Measurements from ENCODE around the gene SAP30BP. TPM values are rescaled to one million over a fixed set of nuclear protein-coding genes. Genes with fewer than 3 reads are reported as not detected.

The SAP30BP gene
- total and polyA plus RNA-seq, 8 donors = 22.4 to 106 (median 37.7) TPM

DNA sequence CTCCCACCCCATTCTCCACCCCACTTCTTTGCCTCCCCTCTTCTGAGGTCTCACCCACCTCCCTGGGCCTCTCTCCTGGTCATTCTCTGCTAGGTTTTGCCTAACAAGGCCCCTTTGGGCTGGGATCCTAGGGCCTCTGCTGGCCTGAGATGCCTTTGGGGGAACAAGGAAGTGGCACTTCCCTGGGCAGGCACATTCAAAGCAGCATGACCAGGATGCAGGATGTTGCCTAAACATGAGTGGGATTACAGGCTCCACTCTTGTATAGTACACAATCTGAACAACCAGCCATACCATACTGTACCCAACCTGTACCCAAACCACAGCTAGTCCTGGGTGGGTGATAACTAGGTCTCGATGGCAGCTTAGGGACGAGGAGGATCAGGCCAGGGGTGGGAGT, 88.9 kb downstream of the SAP30BP start:
- 95 to 98% methylated on average over 2 of the region's 2 CpGs for WGBS, 2 donors
- intact Hi-C loops (cut with DNase I) = loop anchor here in 1 of 3 donors (5.0 kb wide), 1 partner anchor 71 kb away; no protein-coding TSS in a partner anchor
- DNase-seq = no peak

DNA sequence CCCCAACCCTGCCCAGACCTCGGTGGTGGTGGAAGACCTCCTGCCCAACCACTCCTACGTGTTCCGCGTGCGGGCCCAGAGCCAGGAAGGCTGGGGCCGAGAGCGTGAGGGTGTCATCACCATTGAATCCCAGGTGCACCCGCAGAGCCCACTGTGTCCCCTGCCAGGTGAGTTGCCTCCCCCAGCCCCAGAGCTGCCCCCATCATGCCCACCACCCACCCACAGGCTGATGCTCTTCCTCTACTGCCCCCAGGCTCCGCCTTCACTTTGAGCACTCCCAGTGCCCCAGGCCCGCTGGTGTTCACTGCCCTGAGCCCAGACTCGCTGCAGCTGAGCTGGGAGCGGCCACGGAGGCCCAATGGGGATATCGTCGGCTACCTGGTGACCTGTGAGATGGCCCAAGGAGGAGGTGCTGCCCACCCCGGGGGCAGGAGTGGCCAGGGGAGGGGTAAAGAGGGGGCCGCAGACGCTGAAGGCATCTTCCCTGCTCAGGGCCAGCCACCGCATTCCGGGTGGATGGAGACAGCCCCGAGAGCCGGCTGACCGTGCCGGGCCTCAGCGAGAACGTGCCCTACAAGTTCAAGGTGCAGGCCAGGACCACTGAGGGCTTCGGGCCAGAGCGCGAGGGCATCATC, 89.4 kb downstream of the SAP30BP start:
- no peak overlapping the region for H3K4me3 ChIP-seq
- 90% methylated on average over 27 to 28 of the region's 29 CpGs for WGBS, 2 donors
- intact Hi-C loops (cut with DNase I) = loop anchor here in 1 of 3 donors (5.0 kb wide), 1 partner anchor 71 kb away; no protein-coding TSS in a partner anchor

More for the DNA sequence above, 88.9 kb downstream of the SAP30BP start:
- Histone ChIP-seq H3K4me1 (no peaks in the 10 kb centered on the region), H3K36me3 (peaks cover 0 to 5% (median 4%) of the 10 kb centered on the region in 3 donors), H3K27me3 (no peaks in the 10 kb centered on the region), H3K27ac (no peak overlapping the region), H3K4me3 (no peak overlapping the region), H3K9me3 (no peaks in the 10 kb centered on the region)
- TF ChIP-seq, protein P1, sequence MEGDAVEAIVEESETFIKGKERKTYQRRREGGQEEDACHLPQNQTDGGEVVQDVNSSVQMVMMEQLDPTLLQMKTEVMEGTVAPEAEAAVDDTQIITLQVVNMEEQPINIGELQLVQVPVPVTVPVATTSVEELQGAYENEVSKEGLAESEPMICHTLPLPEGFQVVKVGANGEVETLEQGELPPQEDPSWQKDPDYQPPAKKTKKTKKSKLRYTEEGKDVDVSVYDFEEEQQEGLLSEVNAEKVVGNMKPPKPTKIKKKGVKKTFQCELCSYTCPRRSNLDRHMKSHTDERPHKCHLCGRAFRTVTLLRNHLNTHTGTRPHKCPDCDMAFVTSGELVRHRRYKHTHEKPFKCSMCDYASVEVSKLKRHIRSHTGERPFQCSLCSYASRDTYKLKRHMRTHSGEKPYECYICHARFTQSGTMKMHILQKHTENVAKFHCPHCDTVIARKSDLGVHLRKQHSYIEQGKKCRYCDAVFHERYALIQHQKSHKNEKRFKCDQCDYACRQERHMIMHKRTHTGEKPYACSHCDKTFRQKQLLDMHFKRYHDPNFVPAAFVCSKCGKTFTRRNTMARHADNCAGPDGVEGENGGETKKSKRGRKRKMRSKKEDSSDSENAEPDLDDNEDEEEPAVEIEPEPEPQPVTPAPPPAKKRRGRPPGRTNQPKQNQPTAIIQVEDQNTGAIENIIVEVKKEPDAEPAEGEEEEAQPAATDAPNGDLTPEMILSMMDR (IDR thresholded peaks at IDR 0.05) = no peak
- no peak for FAIRE-seq
- no peak for ATAC-seq

DNA sequence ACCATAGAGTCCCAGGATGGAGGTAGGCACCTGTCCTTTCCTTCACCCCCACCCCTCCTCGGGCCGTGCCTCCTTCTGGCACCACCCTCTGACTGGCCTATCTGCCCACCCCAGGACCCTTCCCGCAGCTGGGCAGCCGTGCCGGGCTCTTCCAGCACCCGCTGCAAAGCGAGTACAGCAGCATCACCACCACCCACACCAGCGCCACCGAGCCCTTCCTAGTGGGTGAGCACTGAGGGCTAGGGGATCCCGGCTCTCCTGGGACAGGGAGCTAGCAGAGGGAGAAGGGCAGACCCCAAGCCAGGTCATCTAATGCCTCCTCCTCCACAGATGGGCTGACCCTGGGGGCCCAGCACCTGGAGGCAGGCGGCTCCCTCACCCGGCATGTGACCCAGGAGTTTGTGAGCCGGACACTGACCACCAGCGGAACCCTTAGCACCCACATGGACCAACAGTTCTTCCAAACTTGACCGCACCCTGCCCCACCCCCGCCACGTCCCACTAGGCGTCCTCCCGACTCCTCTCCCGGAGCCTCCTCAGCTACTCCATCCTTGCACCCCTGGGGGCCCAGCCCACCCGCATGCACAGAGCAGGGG, 90.0 kb downstream of the SAP30BP start:
- Histone ChIP-seq H3K4me1 (no peaks in the 10 kb centered on the region), H3K4me3 (no peak overlapping the region), H3K27ac (no peak overlapping the region), H3K9me3 (no peaks in the 10 kb centered on the region), H3K27me3 (no peaks in the 10 kb centered on the region), H3K36me3 (peaks cover 0 to 5% (median 4%) of the 10 kb centered on the region in 3 donors)
- DNase-seq (peak in 2 of 6 donors; percentile 41 to 74), ATAC-seq (no peak), FAIRE-seq (no peak)
- TF ChIP-seq, protein P1 (IDR thresholded peaks at IDR 0.05) = no peak
- WGBS, 2 donors = 88% methylated on average over 19 to 21 of the region's 21 CpGs
- intact Hi-C loops (cut with DNase I) = loop anchor here in 1 of 3 donors (5.0 kb wide), 1 partner anchor 70 kb away; no protein-coding TSS in a partner anchor

More for the DNA sequence above, 89.4 kb downstream of the SAP30BP start:
- Histone ChIP-seq H3K9me3 (no peaks in the 10 kb centered on the region), H3K36me3 (peaks cover 0 to 5% (median 4%) of the 10 kb centered on the region in 3 donors), H3K27me3 (no peaks in the 10 kb centered on the region), H3K4me1 (no peaks in the 10 kb centered on the region), H3K27ac (no peak overlapping the region)
- TF ChIP-seq, protein P1 (IDR thresholded peaks at IDR 0.05) = no peak
- DNase-seq = peak in 2 of 6 donors; percentile 38 to 71
- FAIRE-seq = no peak
- no peak for ATAC-seq

Other genes with a start within 250 kb of the SAP30BP start
- 10 to 100 TPM; 29.9 to 53.3 (median 34.9) TPM for gene TMEM94, start 210.7 kb upstream of the SAP30BP start, total RNA-seq
- 10 to 100 TPM; 55.4 to 64.9 TPM for gene TMEM94, start 210.7 kb upstream of the SAP30BP start, polyA plus RNA-seq
- gene CASKIN2, start 151.8 kb upstream of the SAP30BP start, total RNA-seq = 10 to 100 TPM; 12.2 to 20.7 (median 13.2) TPM
- gene CASKIN2, start 151.8 kb upstream of the SAP30BP start, polyA plus RNA-seq = 10 to 100 TPM; 12.1 to 14.7 TPM
- 10 to 100 TPM; 14.9 to 20.0 (median 19.1) TPM for gene TSEN54, start 150.8 kb upstream of the SAP30BP start, total RNA-seq
- 100 to 1,000 TPM in 1 of 2 donors, 10 to 100 TPM in 1; 55.1 to 105 TPM for gene TSEN54, start 150.8 kb upstream of the SAP30BP start, polyA plus RNA-seq
- 100 to 1,000 TPM in 3 of 6 donors, 10 to 100 TPM in 3; 87.8 to 130 (median 101) TPM for gene LLGL2, start 141.6 kb upstream of the SAP30BP start, total RNA-seq
- 100 to 1,000 TPM; 286 to 296 TPM for gene LLGL2, start 141.6 kb upstream of the SAP30BP start, polyA plus RNA-seq
- gene MYO15B, start 79.5 kb upstream of the SAP30BP start, total RNA-seq = 10 to 100 TPM; 25.9 to 82.0 (median 38.6) TPM
- 100 to 1,000 TPM; 307 to 325 TPM for gene MYO15B, start 79.5 kb upstream of the SAP30BP start, polyA plus RNA-seq
- gene SMIM5, start 33.9 kb upstream of the SAP30BP start, total RNA-seq = 1 to 10 TPM in 1 of 6 donors, under 1 TPM in 5; 0.55 to 1.2 (median 0.82) TPM
- 10 to 100 TPM in 1 of 2 donors, 1 to 10 TPM in 1; 6.3 to 15.3 TPM for gene SMIM5, start 33.9 kb upstream of the SAP30BP start, polyA plus RNA-seq
- 10 to 100 TPM in 4 of 6 donors, 1 to 10 TPM in 2; 8.7 to 29.4 (median 12.8) TPM for gene RECQL5, start 184 bp upstream of the SAP30BP start, total RNA-seq
- 10 to 100 TPM; 54.3 to 65.2 TPM for gene RECQL5, start 184 bp upstream of the SAP30BP start, polyA plus RNA-seq
- 10 to 100 TPM; 16.4 to 50.5 (median 20.3) TPM for gene ITGB4, start 54.1 kb downstream of the SAP30BP start, total RNA-seq
- gene ITGB4, start 54.1 kb downstream of the SAP30BP start, polyA plus RNA-seq = 10 to 100 TPM; 23.0 to 25.2 TPM
- 10 to 100 TPM; 18.0 to 23.2 (median 19.6) TPM for gene GALK1, start 97.9 kb downstream of the SAP30BP start, total RNA-seq
- 10 to 100 TPM; 25.5 to 29.8 TPM for gene GALK1, start 97.9 kb downstream of the SAP30BP start, polyA plus RNA-seq
- 10 to 100 TPM; 12.8 to 18.0 (median 14.0) TPM for gene UNK, start 117.5 kb downstream of the SAP30BP start, total RNA-seq
- 10 to 100 TPM; 28.7 to 28.9 TPM for gene UNK, start 117.5 kb downstream of the SAP30BP start, polyA plus RNA-seq
- gene UNC13D, start 177.1 kb downstream of the SAP30BP start, total RNA-seq = 10 to 100 TPM in 3 of 6 donors, 1 to 10 TPM in 3; 4.7 to 23.6 (median 10.0) TPM
- 10 to 100 TPM; 17.9 to 29.0 TPM for gene UNC13D, start 177.1 kb downstream of the SAP30BP start, polyA plus RNA-seq
- 10 to 100 TPM; 56.0 to 83.5 (median 62.9) TPM for gene WBP2, start 188.0 kb downstream of the SAP30BP start, total RNA-seq
- 100 to 1,000 TPM in 1 of 2 donors, 10 to 100 TPM in 1; 95.0 to 106 TPM for gene WBP2, start 188.0 kb downstream of the SAP30BP start, polyA plus RNA-seq
- 10 to 100 TPM in 4 of 6 donors, 1 to 10 TPM in 2; 4.2 to 58.2 (median 17.6) TPM for gene TRIM47, start 211.2 kb downstream of the SAP30BP start, total RNA-seq
- 10 to 100 TPM; 34.1 to 35.9 TPM for gene TRIM47, start 211.2 kb downstream of the SAP30BP start, polyA plus RNA-seq
- gene TRIM65, start 229.6 kb downstream of the SAP30BP start, total RNA-seq = 10 to 100 TPM in 3 of 6 donors, 1 to 10 TPM in 3; 8.2 to 13.1 (median 10.3) TPM
- 10 to 100 TPM in 1 of 2 donors, 1 to 10 TPM in 1; 9.8 to 12.5 TPM for gene TRIM65, start 229.6 kb downstream of the SAP30BP start, polyA plus RNA-seq
- 10 to 100 TPM; 40.6 to 59.9 (median 45.9) TPM for gene MRPL38, start 237.5 kb downstream of the SAP30BP start, total RNA-seq
- 10 to 100 TPM; 95.3 to 95.8 TPM for gene MRPL38, start 237.5 kb downstream of the SAP30BP start, polyA plus RNA-seq